B cell (primary cell): ENCODE results near the gene LIG1. TPM values are rescaled to one million over a fixed set of nuclear protein-coding genes. Genes with fewer than 3 reads are reported as not detected.

Experiments
- ATAC-seq: fragments of 200-7000 bp; cut with Tn5 transposase; one replicate; pipeline ENCODE4 v1.10.0; 2021; ENCODE audit warnings: low read depth, mild to moderate bottlenecking, moderate number of reproducible peaks, moderate library complexity
- CTCF ChIA-PET: fragments of 350-600 bp; sonication (Branson Sonifier 250); formaldehyde crosslinking; loops from one replicate; lab custom pipeline; 2021; ENCODE audit warnings: antibody characterized with exemption, inconsistent platforms; lab: Charles Lee
- POLR2A ChIA-PET: fragments of 350-600 bp; sonication (Branson Sonifier 250); formaldehyde crosslinking; loops from one replicate; lab custom pipeline; 2021; ENCODE audit warnings: antibody characterized with exemption; lab: Charles Lee
- DNase-seq: peaks from one replicate; pipeline ENCODE4 v3.0.0; 2013
- H2AFZ ChIP-seq: 2 replicates; pipeline ENCODE4 v1.6.1; 2012; ENCODE audit warnings: mild to moderate bottlenecking, low read depth, low read length; ENCODE audit not compliant: insufficient read depth, poor library complexity, severe bottlenecking
- H3K27ac ChIP-seq, 2 donors: 1 replicate in 1 of 2; 2 replicates in 1 of 2; pipeline ENCODE4 v1.5.1; 2012 to 2013; ENCODE audit warnings: low read length in 2 of 2, mild to moderate bottlenecking in 2 of 2, moderate library complexity in 1 of 2
- H3K27me3 ChIP-seq, 4 experiments: fragments of 200-600 bp in 1 of 4; sonication (generic) in 1 of 4; replicated peaks in 1 of 4; 1 replicate in 2 of 4; 2 replicates in 2 of 4; pipeline versions ENCODE4 v1.6.1 to v1.7.0; 2013 to 2016; ENCODE audit warnings: low read length in 3 of 4, mild to moderate bottlenecking in 2 of 4, mixed read lengths in 1 of 4, moderate library complexity in 1 of 4; ENCODE audit not compliant: insufficient read depth in 4 of 4, control insufficient read depth in 3 of 4; ENCODE audit errors: control extremely low read depth in 1 of 4
- H3K36me3 ChIP-seq, 2 experiments: replicated peaks in 1 of 2; 1 replicate in 1 of 2; 2 replicates in 1 of 2; pipeline versions ENCODE4 v1.6.1 to v1.7.1; 2013; ENCODE audit warnings: low read length in 1 of 2; ENCODE audit not compliant: insufficient read depth in 2 of 2, control insufficient read depth in 1 of 2; ENCODE audit errors: control extremely low read depth in 1 of 2, extremely low read depth in 1 of 2
- H3K4me1 ChIP-seq, 2 donors: fragments of 200-600 bp in 1 of 2; sonication (generic) in 1 of 2; 1 replicate in 1 of 2; 2 replicates in 1 of 2; pipeline versions ENCODE4 v1.5.1 to v1.6.1; 2013 to 2017; ENCODE audit warnings: low read length in 2 of 2; ENCODE audit not compliant: control insufficient read depth in 2 of 2, insufficient read depth in 2 of 2
- H3K4me2 ChIP-seq: replicated peaks from 2 replicates; pipeline ENCODE3; 2012; ENCODE audit warnings: mild to moderate bottlenecking, low read depth, low read length; ENCODE audit not compliant: poor library complexity, severe bottlenecking
- H3K4me3 ChIP-seq, 5 experiments: fragments of 200-600 bp in 1 of 5; sonication (generic) in 1 of 5; 1 replicate in 3 of 5; 2 replicates in 2 of 5; pipeline versions ENCODE4 v1.5.1 to v1.7.0; 2011 to 2016; ENCODE audit warnings: low read length in 4 of 5, mild to moderate bottlenecking in 4 of 5, low read depth in 2 of 5, control low read depth in 1 of 5, moderate library complexity in 1 of 5; ENCODE audit not compliant: insufficient read depth in 1 of 5; ENCODE audit errors: control extremely low read depth in 1 of 5, extremely low read depth in 1 of 5
- H3K79me2 ChIP-seq: fragments of 200-600 bp; sonication (generic); one replicate; pipeline ENCODE4 v1.6.0; 2016; ENCODE audit warnings: low read length; ENCODE audit not compliant: control insufficient read depth, insufficient read depth
- H3K9ac ChIP-seq: fragments of 200-600 bp; sonication (generic); 2 replicates; pipeline ENCODE4 v1.6.1; 2017; ENCODE audit warnings: mild to moderate bottlenecking, low read length, moderate library complexity
- H3K9me3 ChIP-seq, 3 donors: one replicate each; pipeline versions ENCODE4 v1.6.1 to v1.7.1; 2013; ENCODE audit warnings: low read length in 2 of 3; ENCODE audit not compliant: control insufficient read depth in 2 of 3, insufficient read depth in 1 of 3; ENCODE audit errors: control extremely low read depth in 1 of 3
- H4K20me1 ChIP-seq: 2 replicates; pipeline ENCODE4 v1.6.0; 2012; ENCODE audit warnings: mild to moderate bottlenecking, low read length; ENCODE audit not compliant: insufficient read depth, control insufficient read depth, poor library complexity, severe bottlenecking
- H3K27ac Mint-ChIP-seq: one replicate; pipeline ENCODE4 v1.8.0; 2021; ENCODE audit warnings: mixed read lengths
- H3K27me3 Mint-ChIP-seq: one replicate; pipeline ENCODE4 v1.8.0; 2021; ENCODE audit warnings: mixed read lengths
- H3K4me1 Mint-ChIP-seq: one replicate; pipeline ENCODE4 v1.8.0; 2021; ENCODE audit warnings: mixed read lengths
- H3K4me3 Mint-ChIP-seq: one replicate; pipeline ENCODE4 v1.8.0; 2021; ENCODE audit warnings: mixed read lengths
- H3K9me3 Mint-ChIP-seq: one replicate; pipeline ENCODE4 v1.8.0; 2022; ENCODE audit warnings: mixed read lengths; ENCODE audit not compliant: insufficient read depth
- EZH2 ChIP-seq: IDR thresholded peaks from 2 replicates; pipeline ENCODE4 v1.6.1; 2012; ENCODE audit warnings: borderline replicate concordance, low read depth, mild to moderate bottlenecking, moderate library complexity, low read length; ENCODE audit not compliant: insufficient read depth, poor library complexity, severe bottlenecking
- WGBS: methylation state at CpG from one replicate; pipeline ENCODE4 v1.1.5; 2013; ENCODE audit warnings: missing lambda C conversion rate; ENCODE audit not compliant: insufficient coverage; 5-methylcytosine and 5-hydroxymethylcytosine counted together
- intact Hi-C: fragments of 100-400 bp; cut with micrococcal nuclease; formaldehyde crosslinking; loops from one replicate; pipeline ENCODE4 v1.10.0; 2022
- polyA plus RNA-seq: library from polyadenylated mRNA; depleted of rRNA; stranded (reverse); fragments of >200 nt; gene quantifications from 2 replicates; pipeline ENCODE4 v1.2.3, GENCODE V29; 2012
- total RNA-seq, 2 donors: library from RNA; stranded (reverse); fragments of 120-200 nt in 1 of 2; gene quantifications; 1 replicate in 1 of 2; 2 replicates in 1 of 2; pipeline versions ENCODE4 v1.2.3 to v1.2.4, GENCODE V29; 2013 to 2022
- TF ChIP-seq, protein P1 (sequence below): fragments of 200-600 bp; IDR thresholded peaks from one replicate; pipeline ENCODE4 v1.8.0; 2022; ENCODE audit warnings: antibody characterized with exemption, mild to moderate bottlenecking

The LIG1 gene
- total and polyA plus RNA-seq, 2 donors (not counting 1 experiment from before 2014, with no cell fraction given), result 97.5 to 111 TPM

DNA sequence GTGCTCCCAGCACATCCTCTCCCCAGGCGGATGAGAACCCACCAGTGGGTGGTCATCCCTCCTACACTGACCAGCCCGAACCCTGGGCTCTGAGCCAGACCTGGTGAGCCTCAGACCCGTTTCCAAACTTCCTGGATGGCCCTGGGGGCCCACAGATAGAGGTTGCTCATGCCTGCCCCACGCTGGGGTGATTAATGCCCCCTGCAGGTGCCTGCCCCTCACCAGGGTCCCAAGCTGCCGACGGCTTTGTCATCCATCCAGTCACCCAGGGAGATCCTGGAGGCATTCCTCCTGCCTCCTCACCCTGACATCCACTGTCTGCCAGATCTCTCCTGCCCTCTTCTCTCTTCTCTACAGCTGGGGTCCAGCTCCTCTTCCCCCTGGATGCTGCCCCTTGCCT is 31.1 kb downstream of the LIG1 start:
- Mint-ChIP-seq H3K27ac (no peak overlapping the region), H3K27me3 (no peaks in the 10 kb centered on the region), H3K4me1 (no peaks in the 10 kb centered on the region), H3K9me3 (no peaks in the 10 kb centered on the region), H3K4me3 (no peak overlapping the region)
- Histone ChIP-seq H3K4me3 (no peak overlapping the region), H3K27me3 (no peaks in the 10 kb centered on the region), H3K9ac (no peak overlapping the region), H4K20me1 (no peaks in the 10 kb centered on the region), H3K4me2 (no peak overlapping the region), H2AFZ (no peak overlapping the region), H3K27ac (no peak overlapping the region), H3K9me3 (no peaks in the 10 kb centered on the region), H3K4me1 (no peaks in the 10 kb centered on the region), H3K79me2 (no peaks in the 10 kb centered on the region), H3K36me3 (peaks cover 0 to 25% of the 10 kb centered on the region in 2 experiments)
- intact Hi-C loops, result no loop called here
- no peak for ATAC-seq
- whole genome bisulfite sequencing, result 98% methylated on average over 6 of the region's 6 CpGs
- POLR2A ChIA-PET, result no interaction called here
- DNase-seq, result no peak
- TF ChIP-seq EZH2, result no peak
- TF ChIP-seq, protein P1, sequence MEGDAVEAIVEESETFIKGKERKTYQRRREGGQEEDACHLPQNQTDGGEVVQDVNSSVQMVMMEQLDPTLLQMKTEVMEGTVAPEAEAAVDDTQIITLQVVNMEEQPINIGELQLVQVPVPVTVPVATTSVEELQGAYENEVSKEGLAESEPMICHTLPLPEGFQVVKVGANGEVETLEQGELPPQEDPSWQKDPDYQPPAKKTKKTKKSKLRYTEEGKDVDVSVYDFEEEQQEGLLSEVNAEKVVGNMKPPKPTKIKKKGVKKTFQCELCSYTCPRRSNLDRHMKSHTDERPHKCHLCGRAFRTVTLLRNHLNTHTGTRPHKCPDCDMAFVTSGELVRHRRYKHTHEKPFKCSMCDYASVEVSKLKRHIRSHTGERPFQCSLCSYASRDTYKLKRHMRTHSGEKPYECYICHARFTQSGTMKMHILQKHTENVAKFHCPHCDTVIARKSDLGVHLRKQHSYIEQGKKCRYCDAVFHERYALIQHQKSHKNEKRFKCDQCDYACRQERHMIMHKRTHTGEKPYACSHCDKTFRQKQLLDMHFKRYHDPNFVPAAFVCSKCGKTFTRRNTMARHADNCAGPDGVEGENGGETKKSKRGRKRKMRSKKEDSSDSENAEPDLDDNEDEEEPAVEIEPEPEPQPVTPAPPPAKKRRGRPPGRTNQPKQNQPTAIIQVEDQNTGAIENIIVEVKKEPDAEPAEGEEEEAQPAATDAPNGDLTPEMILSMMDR, result no peak
- CTCF ChIA-PET, result no interaction called here

DNA sequence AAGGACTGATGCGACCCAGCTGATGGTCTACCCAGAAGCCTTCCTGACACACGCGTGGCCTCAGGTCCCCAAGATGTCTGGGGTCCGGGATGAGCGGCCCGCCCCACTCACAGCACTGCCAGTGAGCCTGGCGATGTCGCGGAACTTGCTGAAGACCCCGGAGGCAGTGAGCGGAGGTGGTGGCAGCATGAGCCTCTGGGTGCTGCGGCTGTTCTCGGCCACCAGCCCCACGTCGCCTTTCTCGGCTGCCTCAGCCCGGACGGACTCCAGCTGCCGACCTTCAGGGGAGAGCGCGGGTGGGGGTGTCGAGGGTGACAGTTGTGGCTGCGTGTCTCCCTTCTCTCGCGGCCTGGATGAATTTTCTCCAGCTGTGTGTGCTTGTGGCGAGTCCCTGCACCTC is 32.7 kb downstream of the LIG1 start:
- no peak for TF ChIP-seq EZH2
- TF ChIP-seq, protein P1, result no peak
- intact Hi-C loops, result no loop called here
- no peaks in the 10 kb centered on the region for H4K20me1 ChIP-seq
- H3K36me3 ChIP-seq, result peaks cover 0 to 25% of the 10 kb centered on the region in 2 experiments
- no peak overlapping the region for H3K27ac ChIP-seq
- H2AFZ ChIP-seq, result no peak overlapping the region
- no peak overlapping the region for H3K4me2 ChIP-seq
- no peak overlapping the region for H3K9ac ChIP-seq
- Mint-ChIP-seq H3K27ac (no peak overlapping the region), H3K9me3 (no peaks in the 10 kb centered on the region), H3K4me3 (no peak overlapping the region), H3K27me3 (no peaks in the 10 kb centered on the region), H3K4me1 (no peaks in the 10 kb centered on the region)
- no peaks in the 10 kb centered on the region for H3K27me3 ChIP-seq
- WGBS, result 99% methylated on average over 26 of the region's 26 CpGs
- H3K9me3 ChIP-seq, result no peaks in the 10 kb centered on the region
- ChIA-PET CTCF (interaction anchor here (1.2 kb wide), 1 partner anchor 15 kb away, joined by 4 read pairs; no protein-coding TSS in a partner anchor), POLR2A (no interaction called here)
- DNase-seq (no peak), ATAC-seq (no peak)
- H3K79me2 ChIP-seq, result no peaks in the 10 kb centered on the region
- H3K4me3 ChIP-seq, result no peak overlapping the region
- no peaks in the 10 kb centered on the region for H3K4me1 ChIP-seq
